Measurements from ENCODE around the gene RSF1. TPM values are rescaled to one million over a fixed set of nuclear protein-coding genes. Genes with fewer than 3 reads are reported as not detected.
"Not testable (repeated sequence)": the region's sequence is repeated elsewhere in the genome, so short reads cannot be mapped to it uniquely, and the experiment has no call there.

RSF1 gene
- total RNA-seq: 10 to 100 TPM; 25.5 to 46.2 TPM

- peak; percentile 97 for TF ChIP-seq POLR2A (IDR thresholded peaks at IDR 0.05)
- TF ChIP-seq POLR2AphosphoS5 (IDR thresholded peaks at IDR 0.05): peak; percentile 90
- TF ChIP-seq, protein P1, sequence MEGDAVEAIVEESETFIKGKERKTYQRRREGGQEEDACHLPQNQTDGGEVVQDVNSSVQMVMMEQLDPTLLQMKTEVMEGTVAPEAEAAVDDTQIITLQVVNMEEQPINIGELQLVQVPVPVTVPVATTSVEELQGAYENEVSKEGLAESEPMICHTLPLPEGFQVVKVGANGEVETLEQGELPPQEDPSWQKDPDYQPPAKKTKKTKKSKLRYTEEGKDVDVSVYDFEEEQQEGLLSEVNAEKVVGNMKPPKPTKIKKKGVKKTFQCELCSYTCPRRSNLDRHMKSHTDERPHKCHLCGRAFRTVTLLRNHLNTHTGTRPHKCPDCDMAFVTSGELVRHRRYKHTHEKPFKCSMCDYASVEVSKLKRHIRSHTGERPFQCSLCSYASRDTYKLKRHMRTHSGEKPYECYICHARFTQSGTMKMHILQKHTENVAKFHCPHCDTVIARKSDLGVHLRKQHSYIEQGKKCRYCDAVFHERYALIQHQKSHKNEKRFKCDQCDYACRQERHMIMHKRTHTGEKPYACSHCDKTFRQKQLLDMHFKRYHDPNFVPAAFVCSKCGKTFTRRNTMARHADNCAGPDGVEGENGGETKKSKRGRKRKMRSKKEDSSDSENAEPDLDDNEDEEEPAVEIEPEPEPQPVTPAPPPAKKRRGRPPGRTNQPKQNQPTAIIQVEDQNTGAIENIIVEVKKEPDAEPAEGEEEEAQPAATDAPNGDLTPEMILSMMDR (IDR thresholded peaks at IDR 0.05): peak; percentile 36 to 80 (median 72)
- Histone ChIP-seq H3K4me3 (peak within 1 kb of the TSS; percentile 95 to 99), H3K4me1 (replicated peaks) (peaks cover 5% of the 10 kb centered on the region), H3K36me3 (no peaks in the 10 kb centered on the region), H3K9me3 (no peaks in the 10 kb centered on the region), H3K27ac (peak within 1 kb of the TSS; percentile 96 to 97), H3K27me3 (replicated peaks; ENCODE audit: insufficient read depth) (no peaks in the 10 kb centered on the region)
- peak; percentile 99 for DNase-seq (ENCODE audit: low spot score)
- intact Hi-C loops (cut with DNase I): loop anchor here (1.0 to 10.0 kb wide), 3 partner anchors 174 to 754 kb away; partner anchors contain the start of genes INTS4 and NARS2
- whole genome bisulfite sequencing: under 1% methylated on average over 52 of the region's 64 CpGs
These were observed at the start of gene RSF1, which contains the start of gene AAMDC for GRCh38 chr11:77820565-77821348. Gene RSF1, minus strand, starts transcription at chr11:77820722. Its CDS starts 8 bp downstream, at chr11:77820714. Gene AAMDC, plus strand, starts transcription at chr11:77821144. Its CDS starts 21,353 bp downstream, at chr11:77842497.

- 88% methylated on average over 4 of the region's 4 CpGs for WGBS
- H3K36me3 ChIP-seq: peaks cover 0 to 8% of the 10 kb centered on the region in 2 donors
- H3K4me3 ChIP-seq: no peak overlapping the region
- TF ChIP-seq POLR2A (IDR thresholded peaks at IDR 0.05): no peak
- no peak for TF ChIP-seq POLR2AphosphoS5 (IDR thresholded peaks at IDR 0.05)
- DNase-seq (ENCODE audit: low spot score): no peak
- H3K27ac ChIP-seq: no peak overlapping the region
- no peaks in the 10 kb centered on the region for H3K9me3 ChIP-seq
- no peaks in the 10 kb centered on the region for H3K27me3 ChIP-seq (replicated peaks; ENCODE audit: insufficient read depth)
- no peaks in the 10 kb centered on the region for H3K4me1 ChIP-seq (replicated peaks)
- intact Hi-C loops (cut with DNase I): no loop called here
These were observed 48.2 kb upstream of the RSF1 start for GRCh38 chr11:77868744-77869143.

GRCh38 chr11:77866336-77866735, 45.8 kb upstream of the RSF1 start:
- H3K27me3 ChIP-seq (replicated peaks; ENCODE audit: insufficient read depth): no peaks in the 10 kb centered on the region
- no peaks in the 10 kb centered on the region for H3K9me3 ChIP-seq
- intact Hi-C loops (cut with DNase I): no loop called here
- whole genome bisulfite sequencing: 92% methylated on average over 1 of the region's 1 CpG
- H3K27ac ChIP-seq: no peak overlapping the region
- DNase-seq (ENCODE audit: low spot score): no peak
- TF ChIP-seq POLR2A (IDR thresholded peaks at IDR 0.05): no peak
- TF ChIP-seq POLR2AphosphoS5 (IDR thresholded peaks at IDR 0.05): no peak
- TF ChIP-seq, protein P1 (IDR thresholded peaks at IDR 0.05): no peak
- H3K4me3 ChIP-seq: no peak overlapping the region
- no peaks in the 10 kb centered on the region for H3K4me1 ChIP-seq (replicated peaks)
- H3K36me3 ChIP-seq: no peaks in the 10 kb centered on the region

- no peaks in the 10 kb centered on the region for H3K9me3 ChIP-seq
- intact Hi-C loops (cut with DNase I): no loop called here
- H3K36me3 ChIP-seq: no peaks in the 10 kb centered on the region
- no peaks in the 10 kb centered on the region for H3K27me3 ChIP-seq (replicated peaks; ENCODE audit: insufficient read depth)
- no peak for DNase-seq (ENCODE audit: low spot score)
- no peaks in the 10 kb centered on the region for H3K4me1 ChIP-seq (replicated peaks)
- TF ChIP-seq POLR2A (IDR thresholded peaks at IDR 0.05): no peak
- no peak for TF ChIP-seq POLR2AphosphoS5 (IDR thresholded peaks at IDR 0.05)
- TF ChIP-seq, protein P1 (IDR thresholded peaks at IDR 0.05): no peak
- no peak overlapping the region for H3K4me3 ChIP-seq
- H3K27ac ChIP-seq: no peak overlapping the region
- WGBS: 64% methylated on average over 1 of the region's 1 CpG
These were observed 45.3 kb upstream of the RSF1 start for GRCh38 chr11:77865805-77866204.

DNA sequence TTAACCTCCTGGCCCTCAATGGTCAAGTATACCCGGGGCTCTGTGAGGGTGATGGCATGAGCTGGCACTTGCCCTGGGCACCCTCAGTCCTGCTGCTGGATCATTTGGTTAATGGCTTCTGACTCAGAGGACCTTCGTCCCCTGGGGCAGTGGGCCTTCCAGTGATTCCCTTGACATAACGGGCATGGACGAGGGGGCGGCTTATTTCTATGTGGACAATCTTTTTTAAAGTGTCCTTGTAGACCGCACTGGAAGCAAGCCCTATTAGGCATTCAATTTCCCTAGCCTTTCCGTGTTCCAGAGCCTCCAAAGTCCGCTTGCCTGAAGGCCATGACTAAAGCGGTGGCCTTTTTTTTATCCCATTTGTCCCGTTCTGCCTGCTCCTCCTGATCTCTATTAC, 40.9 kb upstream of the RSF1 start:
- intact Hi-C loops (cut with DNase I): not testable (repeated sequence)

GRCh38 chr11:77857906-77858457, 37.5 kb upstream of the RSF1 start:
- intact Hi-C loops (cut with DNase I); H3K27me3 ChIP-seq (replicated peaks; ENCODE audit: insufficient read depth); H3K9me3 ChIP-seq; H3K4me1 ChIP-seq (replicated peaks); H3K36me3 ChIP-seq; H3K27ac ChIP-seq; DNase-seq (ENCODE audit: low spot score); H3K4me3 ChIP-seq: not testable (repeated sequence)
- WGBS: 92% methylated on average over 10 of the region's 10 CpGs

More for the DNA sequence above, 40.9 kb upstream of the RSF1 start:
- H3K36me3 ChIP-seq; H3K27me3 ChIP-seq (replicated peaks; ENCODE audit: insufficient read depth); H3K9me3 ChIP-seq; H3K4me1 ChIP-seq (replicated peaks); DNase-seq (ENCODE audit: low spot score); H3K4me3 ChIP-seq; H3K27ac ChIP-seq: not testable (repeated sequence)
- 95% methylated on average over 10 of the region's 10 CpGs for WGBS
